Ishikawa (cell line): ENCODE measurements around the gene PRKCH.

Source experiments
- CREB1 ChIP-seq: IDR thresholded peaks from 2 replicates; pipeline ENCODE4 v1.6.1; 2012; ENCODE audit warnings: low read depth
- EGR1 ChIP-seq: IDR thresholded peaks from 2 replicates; pipeline ENCODE4 v1.6.1; 2012
- EP300 ChIP-seq: IDR thresholded peaks from 2 replicates; pipeline ENCODE4 v1.6.1; 2012; ENCODE audit warnings: borderline replicate concordance
- FOXM1 ChIP-seq: IDR thresholded peaks from 2 replicates; pipeline ENCODE4 v1.6.1; 2012; ENCODE audit warnings: low read depth, borderline replicate concordance
- NFIC ChIP-seq: IDR thresholded peaks from 2 replicates; pipeline ENCODE4 v1.6.1; 2012
- RAD21 ChIP-seq: IDR thresholded peaks from 2 replicates; pipeline ENCODE4 v1.6.1; 2012; ENCODE audit warnings: low read depth
- REST ChIP-seq: IDR thresholded peaks from 2 replicates; pipeline ENCODE4 v1.6.1; 2012; ENCODE audit warnings: low read depth, mild to moderate bottlenecking
- TAF1 ChIP-seq: IDR thresholded peaks from 2 replicates; pipeline ENCODE4 v1.6.1; 2012; ENCODE audit warnings: low read depth, mild to moderate bottlenecking
- TCF12 ChIP-seq: IDR thresholded peaks from 2 replicates; pipeline ENCODE4 v1.6.1; 2012; ENCODE audit warnings: low read depth
- TEAD4 ChIP-seq: IDR thresholded peaks from 2 replicates; pipeline ENCODE4 v1.6.1; 2012
- YY1 ChIP-seq: IDR thresholded peaks from 2 replicates; pipeline ENCODE4 v1.6.1; 2012; ENCODE audit warnings: low read depth
- ZBTB7A ChIP-seq: IDR thresholded peaks from 2 replicates; pipeline ENCODE4 v1.6.1; 2012; ENCODE audit warnings: low read depth
- TF ChIP-seq, protein P1 (sequence below): IDR thresholded peaks from 2 replicates; pipeline ENCODE4 v1.6.1; 2012

GRCh38 chr14:61351477-61351876 lies 30.1 kb downstream of the PRKCH start:
- TF ChIP-seq RAD21 (no peak), ZBTB7A (no peak), TAF1 (no peak), REST (no peak), NFIC (no peak), EP300 (no peak), FOXM1 (no peak), CREB1 (no peak), TCF12 (no peak), YY1 (no peak), EGR1 (no peak), TEAD4 (no peak)
- TF ChIP-seq, protein P1, sequence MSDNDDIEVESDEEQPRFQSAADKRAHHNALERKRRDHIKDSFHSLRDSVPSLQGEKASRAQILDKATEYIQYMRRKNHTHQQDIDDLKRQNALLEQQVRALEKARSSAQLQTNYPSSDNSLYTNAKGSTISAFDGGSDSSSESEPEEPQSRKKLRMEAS: no peak
